Activated CD8-positive, alpha-beta T cell treated with anti-CD3 and anti-CD28 coated beads for 36 hours (primary cell): ENCODE measurements around the gene TBCA. TPM values are rescaled to one million over a fixed set of nuclear protein-coding genes. Genes with fewer than 3 reads are reported as not detected.

ENCODE experiments used
- ATAC-seq: fragments of 200-7000 bp; cut with Tn5 transposase; one replicate; pipeline ENCODE4 v1.10.0; 2021; ENCODE audit warnings: mild to moderate bottlenecking, moderate library complexity
- CTCF ChIA-PET: fragments of 350-600 bp; sonication (Branson Sonifier 250); formaldehyde crosslinking; loops from one replicate; lab custom pipeline; 2021; ENCODE audit warnings: antibody characterized with exemption; lab: Charles Lee
- POLR2A ChIA-PET: fragments of 350-600 bp; sonication (Branson Sonifier 250); formaldehyde crosslinking; loops from one replicate; lab custom pipeline; 2021; ENCODE audit warnings: antibody characterized with exemption; lab: Charles Lee
- DNase-seq: peaks from one replicate; pipeline ENCODE4 v3.0.0-alpha.2; 2020
- H3K27ac Mint-ChIP-seq: one replicate; pipeline ENCODE4 v1.8.0; 2021; ENCODE audit warnings: mild to moderate bottlenecking, mixed read lengths
- H3K27me3 Mint-ChIP-seq: one replicate; pipeline ENCODE4 v1.8.0; 2021; ENCODE audit warnings: mixed read lengths
- H3K36me3 Mint-ChIP-seq: one replicate; pipeline ENCODE4 v1.8.0; 2021; ENCODE audit warnings: low read depth, mixed read lengths
- H3K4me1 Mint-ChIP-seq: one replicate; pipeline ENCODE4 v1.8.0; 2021; ENCODE audit warnings: low read depth, mixed read lengths
- H3K4me3 Mint-ChIP-seq: one replicate; pipeline ENCODE4 v1.8.0; 2021; ENCODE audit warnings: mild to moderate bottlenecking, moderate library complexity, mixed read lengths
- H3K9me3 Mint-ChIP-seq: one replicate; pipeline ENCODE4 v1.8.0; 2021; ENCODE audit warnings: mixed read lengths
- intact Hi-C: fragments of 100-400 bp; cut with micrococcal nuclease; formaldehyde crosslinking; loops from one replicate; pipeline ENCODE4 v1.10.0; 2022
- total RNA-seq, 2 experiments: library from RNA; stranded (reverse); gene quantifications; one replicate each; pipeline ENCODE4 v1.2.3, GENCODE V29; 2021
- TF ChIP-seq, protein P1 (sequence below): fragments of 200-600 bp; IDR thresholded peaks from one replicate; pipeline ENCODE4 v1.8.0; 2022; ENCODE audit warnings: antibody characterized with exemption, mild to moderate bottlenecking

The TBCA gene
- total RNA-seq, 2 experiments from 2014 or later: 192 to 196 TPM

DNA sequence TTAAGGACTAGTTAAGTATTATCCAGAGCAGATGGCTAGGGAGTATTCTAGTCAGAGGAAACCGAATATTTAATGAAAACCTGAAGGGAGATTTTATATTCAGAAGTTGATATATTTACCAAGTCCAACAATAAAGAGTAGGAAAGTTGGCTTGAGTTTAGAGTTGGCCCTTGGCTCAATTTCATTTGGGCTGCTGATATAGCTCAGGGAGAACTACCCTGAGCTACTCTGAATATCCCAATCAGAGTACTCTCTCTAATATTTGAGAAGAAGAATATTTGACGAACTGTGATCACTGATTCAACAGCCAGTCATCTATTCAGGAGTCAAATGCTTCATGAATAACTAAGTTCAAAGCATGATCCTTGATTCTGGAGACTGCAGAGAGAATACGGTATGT is 34.5 kb downstream of the TBCA start:
- DNase-seq: no peak
- H3K4me1 Mint-ChIP-seq: peaks cover 10% of the 10 kb centered on the region
- H3K36me3 Mint-ChIP-seq: peaks cover 21% of the 10 kb centered on the region
- intact Hi-C loops: no loop called here
- no peak overlapping the region for H3K27ac Mint-ChIP-seq
- no peak for ATAC-seq
- no peaks in the 10 kb centered on the region for H3K27me3 Mint-ChIP-seq
- no peak overlapping the region for H3K4me3 Mint-ChIP-seq
- CTCF ChIA-PET: no interaction called here
- TF ChIP-seq, protein P1, sequence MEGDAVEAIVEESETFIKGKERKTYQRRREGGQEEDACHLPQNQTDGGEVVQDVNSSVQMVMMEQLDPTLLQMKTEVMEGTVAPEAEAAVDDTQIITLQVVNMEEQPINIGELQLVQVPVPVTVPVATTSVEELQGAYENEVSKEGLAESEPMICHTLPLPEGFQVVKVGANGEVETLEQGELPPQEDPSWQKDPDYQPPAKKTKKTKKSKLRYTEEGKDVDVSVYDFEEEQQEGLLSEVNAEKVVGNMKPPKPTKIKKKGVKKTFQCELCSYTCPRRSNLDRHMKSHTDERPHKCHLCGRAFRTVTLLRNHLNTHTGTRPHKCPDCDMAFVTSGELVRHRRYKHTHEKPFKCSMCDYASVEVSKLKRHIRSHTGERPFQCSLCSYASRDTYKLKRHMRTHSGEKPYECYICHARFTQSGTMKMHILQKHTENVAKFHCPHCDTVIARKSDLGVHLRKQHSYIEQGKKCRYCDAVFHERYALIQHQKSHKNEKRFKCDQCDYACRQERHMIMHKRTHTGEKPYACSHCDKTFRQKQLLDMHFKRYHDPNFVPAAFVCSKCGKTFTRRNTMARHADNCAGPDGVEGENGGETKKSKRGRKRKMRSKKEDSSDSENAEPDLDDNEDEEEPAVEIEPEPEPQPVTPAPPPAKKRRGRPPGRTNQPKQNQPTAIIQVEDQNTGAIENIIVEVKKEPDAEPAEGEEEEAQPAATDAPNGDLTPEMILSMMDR: no peak
- H3K9me3 Mint-ChIP-seq: peaks cover under 1% of the 10 kb centered on the region
- POLR2A ChIA-PET: no interaction called here

DNA sequence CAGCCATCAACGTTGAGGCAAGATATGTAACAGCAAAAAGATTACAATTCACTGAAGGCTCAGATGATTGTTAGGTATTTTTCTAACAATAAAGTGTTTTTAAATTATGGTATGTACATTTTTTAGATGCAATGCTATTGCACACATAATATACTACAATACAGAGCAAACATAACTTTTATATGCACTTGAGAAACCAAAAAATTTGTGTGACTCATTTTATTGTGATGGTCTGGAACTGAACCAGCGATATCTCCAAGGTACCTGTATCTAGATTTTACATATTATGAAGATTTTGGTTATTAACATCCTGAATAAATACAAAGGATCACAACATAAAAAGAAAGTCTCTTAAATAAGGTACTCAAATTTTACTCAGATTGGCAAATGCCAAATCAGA is 41.3 kb downstream of the TBCA start:
- no peak for DNase-seq
- Mint-ChIP-seq H3K27ac (no peak overlapping the region), H3K4me1 (peaks cover 30% of the 10 kb centered on the region), H3K36me3 (peaks cover 21% of the 10 kb centered on the region), H3K27me3 (no peaks in the 10 kb centered on the region), H3K4me3 (no peak overlapping the region), H3K9me3 (peaks cover 10% of the 10 kb centered on the region)
- no peak for ATAC-seq
- TF ChIP-seq, protein P1: no peak
- ChIA-PET CTCF (no interaction called here), POLR2A (no interaction called here)
- intact Hi-C loops: no loop called here

DNA sequence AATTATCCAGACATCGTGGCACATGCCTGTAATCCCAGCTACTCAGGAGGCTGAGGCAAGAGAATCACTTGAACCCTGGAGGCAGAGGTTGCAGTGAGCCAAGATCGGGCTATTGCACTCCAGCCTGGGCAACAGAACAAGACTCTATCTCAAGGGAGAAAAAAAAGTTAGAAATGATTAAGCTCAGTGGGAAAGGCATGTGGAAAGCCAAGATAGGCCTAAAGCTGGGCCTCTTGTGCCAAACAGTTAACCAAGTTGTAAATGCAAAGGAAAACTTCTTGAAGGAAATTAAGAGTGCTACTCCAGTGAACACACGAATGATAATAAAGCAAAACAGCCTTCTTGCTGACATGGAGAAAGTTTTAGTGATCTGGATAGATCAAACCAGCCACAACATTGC is 43.0 kb downstream of the TBCA start:
- peaks cover 10% of the 10 kb centered on the region for H3K9me3 Mint-ChIP-seq
- ChIA-PET POLR2A (no interaction called here), CTCF (interaction anchor here (0.8 to 1.4 kb wide), 2 partner anchors 9 to 11 kb away, joined by 3 read pairs; no protein-coding TSS in a partner anchor)
- peaks cover 34% of the 10 kb centered on the region for H3K4me1 Mint-ChIP-seq
- no peak overlapping the region for H3K27ac Mint-ChIP-seq
- H3K4me3 Mint-ChIP-seq: no peak overlapping the region
- peaks cover 21% of the 10 kb centered on the region for H3K36me3 Mint-ChIP-seq
- DNase-seq: no peak
- intact Hi-C loops: no loop called here
- ATAC-seq: no peak
- H3K27me3 Mint-ChIP-seq: no peaks in the 10 kb centered on the region
- TF ChIP-seq, protein P1: no peak

DNA sequence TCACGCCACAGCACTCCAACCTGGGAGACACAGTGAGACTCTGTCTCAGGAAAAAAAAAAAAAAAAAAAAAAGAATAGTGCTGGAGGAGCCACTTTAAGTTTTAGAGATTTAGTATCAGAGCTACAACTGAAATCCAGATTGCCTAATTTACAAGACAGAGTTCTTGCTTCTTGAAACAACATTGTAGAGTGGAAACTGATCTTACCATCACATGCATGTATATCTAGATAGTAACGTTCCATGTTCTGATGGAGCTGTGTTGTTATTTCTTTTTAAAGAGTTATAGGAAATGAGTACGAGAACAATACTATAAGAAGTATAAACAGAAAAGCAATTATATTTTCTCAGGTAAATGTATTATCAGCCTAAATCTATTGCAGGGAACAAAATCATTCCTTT is 48.9 kb downstream of the TBCA start:
- intact Hi-C loops: no loop called here
- peaks cover 12% of the 10 kb centered on the region for H3K36me3 Mint-ChIP-seq
- POLR2A ChIA-PET: no interaction called here

DNA sequence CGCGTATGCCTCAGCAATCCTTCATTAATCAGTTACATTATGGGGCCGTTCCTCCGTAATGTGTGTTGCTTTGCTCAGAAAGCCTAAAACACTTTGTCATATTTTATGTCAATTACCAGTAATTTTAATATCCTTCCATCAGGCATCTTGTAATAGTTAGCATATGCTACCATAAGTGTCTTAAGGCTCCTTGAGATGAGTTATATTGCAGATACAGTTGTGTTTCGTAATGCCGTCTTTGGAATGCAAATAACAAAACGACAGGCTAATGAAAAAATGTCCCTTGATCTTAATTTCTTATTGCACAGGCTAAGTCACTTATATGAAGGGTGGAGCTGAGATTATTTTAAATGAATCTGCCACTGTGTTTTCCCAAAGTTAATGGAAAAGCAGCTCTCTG is 50.5 kb downstream of the TBCA start:
- no peaks in the 10 kb centered on the region for H3K9me3 Mint-ChIP-seq
- CTCF ChIA-PET: no interaction called here
- TF ChIP-seq, protein P1: no peak
- H3K4me1 Mint-ChIP-seq: peaks cover 23% of the 10 kb centered on the region
- intact Hi-C loops: no loop called here
- DNase-seq (no peak), ATAC-seq (no peak)
- H3K36me3 Mint-ChIP-seq: peaks cover 11% of the 10 kb centered on the region
- no peaks in the 10 kb centered on the region for H3K27me3 Mint-ChIP-seq
- POLR2A ChIA-PET: no interaction called here
- H3K4me3 Mint-ChIP-seq: no peak overlapping the region
- H3K27ac Mint-ChIP-seq: no peak overlapping the region

More for the DNA sequence above, 48.9 kb downstream of the TBCA start:
- CTCF ChIA-PET: no interaction called here
- Mint-ChIP-seq H3K4me3 (no peak overlapping the region), H3K4me1 (peaks cover 26% of the 10 kb centered on the region), H3K27ac (no peak overlapping the region), H3K27me3 (no peaks in the 10 kb centered on the region), H3K9me3 (no peaks in the 10 kb centered on the region)
- TF ChIP-seq, protein P1: no peak
- ATAC-seq (no peak), DNase-seq (no peak)
